HG03139 (cell line): ENCODE data around the gene OR11H6.
"Not testable (repeated sequence)": the region's sequence is repeated elsewhere in the genome, so short reads cannot be mapped to it uniquely, and the experiment has no call there.

Experiments
- ATAC-seq: cut with Tn5 transposase; IDR thresholded peaks from one replicate; pipeline ENCODE4 v1.9.1; 2021; ENCODE audit not compliant: unreplicated experiment

The OR11H6 gene

DNA sequence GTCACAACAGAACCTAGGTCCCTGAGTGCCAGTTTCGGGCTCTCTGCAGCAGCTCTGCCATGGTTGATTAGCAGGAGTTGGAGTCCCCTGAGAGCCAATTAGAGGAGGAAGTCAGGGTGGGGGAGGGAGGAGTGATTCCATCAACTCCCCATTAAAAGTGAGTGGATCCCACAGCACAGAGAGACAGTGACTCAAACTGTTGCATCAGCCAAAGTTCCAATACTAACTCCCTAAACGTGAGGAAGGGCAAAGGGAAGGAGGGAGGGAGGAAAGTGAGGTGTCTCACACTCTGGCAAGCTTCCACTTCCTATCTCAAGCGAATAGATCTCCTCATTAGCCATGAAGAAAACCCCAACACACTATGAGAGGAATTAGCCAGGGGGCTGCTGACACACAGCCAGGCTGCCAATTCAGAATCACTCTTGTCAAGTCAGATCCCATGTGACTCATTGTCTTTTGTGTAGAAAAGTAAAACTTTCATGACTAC is 39.2 kb downstream of the OR11H6 start:
- no peak for ATAC-seq

DNA sequence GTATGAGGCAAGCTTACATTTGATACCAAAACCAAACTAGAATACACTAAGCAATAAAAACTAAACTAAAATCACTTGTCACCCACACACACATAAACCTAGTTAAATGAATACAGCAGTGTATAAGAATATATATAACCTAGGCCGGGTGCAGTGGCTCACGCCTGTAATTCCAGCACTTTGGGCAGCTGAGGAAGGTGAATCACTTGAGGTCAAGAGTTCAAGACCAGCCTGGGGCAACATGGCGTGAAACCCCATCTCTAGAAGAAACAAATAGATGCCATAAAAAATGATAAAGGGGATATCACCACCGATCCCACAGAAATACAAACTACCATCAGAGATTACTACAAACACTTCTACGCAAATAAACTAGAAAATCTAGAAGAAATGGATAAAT is 40.9 kb downstream of the OR11H6 start:
- not testable (repeated sequence) for ATAC-seq

- ATAC-seq = no peak
Observed at GRCh38 chr14:20274062-20274461, 50.6 kb downstream of the OR11H6 start.
